ENCODE measurements around the gene LRPAP1. TPM values are rescaled to one million over a fixed set of nuclear protein-coding genes. Genes with fewer than 3 reads are reported as not detected.

Gene LRPAP1
- total and polyA plus RNA-seq, 10 of the 15 experiments (the other 5 are each of a cell fraction or from before 2014, with no cell fraction given): 1.0 to 100 (median 51.1) TPM

GRCh38 chr4:3520276-3520675 lies 11.9 kb downstream of the LRPAP1 start (continued):
- TF ChIP-seq USF2 (IDR thresholded peaks at IDR 0.05; ENCODE audit: borderline replicate concordance, low read depth, low read length): no peak
- TF ChIP-seq TAF1 (IDR thresholded peaks at IDR 0.05; ENCODE audit: borderline replicate concordance, low read depth, low read length): no peak
- no peak for TF ChIP-seq BHLHE40 (IDR thresholded peaks at IDR 0.05; ENCODE audit: borderline replicate concordance in 1 of 2, low read depth in 2 of 2, low read length in 1 of 2)
- no peak for TF ChIP-seq MYC (IDR thresholded peaks at IDR 0.05; ENCODE audit: insufficient read depth, insufficient read length, insufficient replicate concordance, low read length, severe bottlenecking)
- TF ChIP-seq MXI1 (IDR thresholded peaks at IDR 0.05; ENCODE audit: low read depth, low read length): no peak

GRCh38 chr4:3519468-3520264 lies 12.6 kb downstream of the LRPAP1 start:
- WGBS (ENCODE audit: insufficient coverage, insufficient replicate concordance, low lambda C conversion rate, missing lambda C conversion rate): 92% methylated on average over 23 of the region's 23 CpGs
- Histone ChIP-seq H3K9me3 (replicated peaks; ENCODE audit: control insufficient read depth, insufficient read depth, low read length) (no peaks in the 10 kb centered on the region), H3K27me3 (replicated peaks in 1 of 2; ENCODE audit: control insufficient read depth in 2 of 2, insufficient read depth in 2 of 2, low read length in 1 of 2) (no peaks in the 10 kb centered on the region), H4K20me1 (ENCODE audit: control insufficient read depth, insufficient read depth) (no peaks in the 10 kb centered on the region; the same call in 1 of the 2 replicates), H3K4me3 (no peak overlapping the region), H3K4me1 (ENCODE audit: control insufficient read depth, insufficient read depth, low read length) (no peaks in the 10 kb centered on the region), H3K9ac (ENCODE audit: control insufficient read depth, insufficient read depth, low read length) (no peak overlapping the region), H3K36me3 (ENCODE audit: control insufficient read depth in 2 of 2, insufficient read depth in 2 of 2, low read length in 1 of 2) (peaks cover 14 to 46% of the 10 kb centered on the region in 2 experiments), H3K27ac (ENCODE audit: control insufficient read depth, insufficient read depth) (no peak overlapping the region), H3K4me2 (ENCODE audit: control insufficient read depth, insufficient read depth) (no peak overlapping the region), H3K79me2 (ENCODE audit: control insufficient read depth, insufficient read depth, low read length) (no peaks in the 10 kb centered on the region), H2AFZ (ENCODE audit: control insufficient read depth, low read depth, low read length) (no peak overlapping the region)
- TF ChIP-seq TARDBP (IDR thresholded peaks at IDR 0.05; ENCODE audit: borderline replicate concordance): no peak
- TF ChIP-seq ELK1 (IDR thresholded peaks at IDR 0.05; ENCODE audit: low read depth, low read length): no peak
- ChIA-PET CTCF (no interaction called here), SMC1A (ENCODE audit: uncharacterized antibody, unreplicated experiment) (no interaction called here), RAD21 (ENCODE audit: unreplicated experiment) (no interaction called here), POLR2A (no interaction called here)
- no TSS peak for BruUV-seq (replicated peaks)
- FAIRE-seq (no peak), ATAC-seq (no peak), DNase-seq (ENCODE audit: low read depth, low spot score) (no peak)
- intact Hi-C loops (cut with micrococcal nuclease; ENCODE audit: unreplicated experiment) (no loop called here), in situ Hi-C loops (cut with MboI) (no loop called here)

All from GM12878 (cell line).